ENCODE measurements around the gene MAP3K1. TPM values are rescaled to one million over a fixed set of nuclear protein-coding genes. Genes with fewer than 3 reads are reported as not detected.
A peak's percentile ranks its signal among the peaks of the same experiment; 100 is the strongest.
"Not testable (repeated sequence)": the region's sequence is repeated elsewhere in the genome, so short reads cannot be mapped to it uniquely, and the experiment has no call there.

The MAP3K1 gene
- total RNA-seq: 20.0 and 24.3 TPM in 2 replicates
- long read RNA-seq, partial matches to known transcripts: 6 of 10 reads
- long read RNA-seq, other reads (novel, unspliced or antisense): 4 of 10 reads

DNA sequence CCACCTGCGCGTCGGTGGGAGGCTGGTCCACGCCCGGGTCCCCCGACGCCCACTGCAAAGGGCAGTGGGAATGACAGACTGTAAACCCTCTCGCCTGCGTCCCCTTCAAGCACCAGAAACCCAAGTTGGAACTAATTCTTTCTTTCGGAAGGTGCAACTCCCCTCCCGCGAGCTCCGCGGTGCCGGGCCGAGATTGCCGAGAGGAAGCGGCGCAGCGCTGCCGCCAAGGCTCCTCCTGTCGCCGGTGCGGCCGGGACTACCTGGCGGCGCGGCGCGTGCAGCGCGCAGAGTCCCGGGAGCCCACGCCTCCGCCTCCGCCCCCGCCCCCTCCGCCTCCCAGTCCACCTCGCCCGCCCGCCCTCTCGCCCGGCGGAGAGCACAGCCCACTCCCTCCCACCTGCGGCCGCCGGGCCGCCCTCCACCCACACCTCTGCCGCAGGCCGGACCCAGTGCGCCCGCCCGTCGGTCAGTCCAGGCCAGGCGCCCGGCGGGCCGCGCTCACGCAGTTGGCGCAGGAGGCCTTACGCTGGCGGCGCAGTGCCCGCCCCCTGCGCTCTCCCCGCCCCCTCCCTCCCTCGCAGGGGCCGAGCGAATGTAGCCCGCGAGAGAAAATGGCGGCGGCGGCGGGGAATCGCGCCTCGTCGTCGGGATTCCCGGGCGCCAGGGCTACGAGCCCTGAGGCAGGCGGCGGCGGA is at the start of gene MAP3K1:
Gene MAP3K1, plus strand, starts transcription at position 587 of the 695 bp plus-strand sequence. Its CDS starts 25 bp downstream, at position 612.
- DNase-seq (ENCODE audit: low spot score, unreplicated experiment): peak; percentile 79
- H3K27me3 Mint-ChIP-seq: peaks cover 22% of the 10 kb centered on the region
- peak within 1 kb of the TSS; percentile 89 for H3K27ac Mint-ChIP-seq
- no peaks in the 10 kb centered on the region for H3K9me3 Mint-ChIP-seq (ENCODE audit: low read depth)
- H3K4me1 Mint-ChIP-seq (ENCODE audit: low read depth): peaks cover 21% of the 10 kb centered on the region
- H3K36me3 Mint-ChIP-seq (ENCODE audit: insufficient read depth): no peaks in the 10 kb centered on the region
- TF ChIP-seq, protein P1, sequence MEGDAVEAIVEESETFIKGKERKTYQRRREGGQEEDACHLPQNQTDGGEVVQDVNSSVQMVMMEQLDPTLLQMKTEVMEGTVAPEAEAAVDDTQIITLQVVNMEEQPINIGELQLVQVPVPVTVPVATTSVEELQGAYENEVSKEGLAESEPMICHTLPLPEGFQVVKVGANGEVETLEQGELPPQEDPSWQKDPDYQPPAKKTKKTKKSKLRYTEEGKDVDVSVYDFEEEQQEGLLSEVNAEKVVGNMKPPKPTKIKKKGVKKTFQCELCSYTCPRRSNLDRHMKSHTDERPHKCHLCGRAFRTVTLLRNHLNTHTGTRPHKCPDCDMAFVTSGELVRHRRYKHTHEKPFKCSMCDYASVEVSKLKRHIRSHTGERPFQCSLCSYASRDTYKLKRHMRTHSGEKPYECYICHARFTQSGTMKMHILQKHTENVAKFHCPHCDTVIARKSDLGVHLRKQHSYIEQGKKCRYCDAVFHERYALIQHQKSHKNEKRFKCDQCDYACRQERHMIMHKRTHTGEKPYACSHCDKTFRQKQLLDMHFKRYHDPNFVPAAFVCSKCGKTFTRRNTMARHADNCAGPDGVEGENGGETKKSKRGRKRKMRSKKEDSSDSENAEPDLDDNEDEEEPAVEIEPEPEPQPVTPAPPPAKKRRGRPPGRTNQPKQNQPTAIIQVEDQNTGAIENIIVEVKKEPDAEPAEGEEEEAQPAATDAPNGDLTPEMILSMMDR (IDR thresholded peaks at IDR 0.05; ENCODE audit: unreplicated experiment): peak; percentile 11
- peak within 1 kb of the TSS; percentile 85 for H3K4me3 Mint-ChIP-seq (ENCODE audit: low read depth)

DNA sequence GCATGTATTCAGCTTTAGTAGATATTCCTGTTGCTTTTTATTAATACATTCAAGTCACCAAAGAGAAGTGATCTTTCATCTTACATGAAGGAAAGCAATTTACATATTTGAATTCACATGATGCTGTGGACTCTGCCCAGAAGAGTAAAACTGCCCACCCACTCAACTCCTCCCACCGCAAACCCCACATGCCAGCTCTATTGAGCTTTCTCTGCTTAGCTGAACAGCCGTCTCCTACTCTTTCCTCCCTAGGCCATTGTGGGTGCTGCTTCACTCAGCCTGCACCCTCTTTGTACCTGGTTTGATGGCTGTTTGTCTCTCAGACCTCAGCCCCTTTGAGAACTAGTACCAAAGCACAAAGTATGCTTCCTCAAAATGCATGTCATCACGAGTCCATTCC is 48.4 kb upstream of the MAP3K1 start:
- no peak for DNase-seq (ENCODE audit: low spot score, unreplicated experiment)
- Mint-ChIP-seq H3K27me3 (peaks cover 17% of the 10 kb centered on the region), H3K4me3 (ENCODE audit: low read depth) (no peak overlapping the region), H3K27ac (no peak overlapping the region), H3K4me1 (ENCODE audit: low read depth) (no peaks in the 10 kb centered on the region), H3K9me3 (ENCODE audit: low read depth) (no peaks in the 10 kb centered on the region), H3K36me3 (ENCODE audit: insufficient read depth) (no peaks in the 10 kb centered on the region)
- TF ChIP-seq, protein P1 (IDR thresholded peaks at IDR 0.05; ENCODE audit: unreplicated experiment): no peak

DNA sequence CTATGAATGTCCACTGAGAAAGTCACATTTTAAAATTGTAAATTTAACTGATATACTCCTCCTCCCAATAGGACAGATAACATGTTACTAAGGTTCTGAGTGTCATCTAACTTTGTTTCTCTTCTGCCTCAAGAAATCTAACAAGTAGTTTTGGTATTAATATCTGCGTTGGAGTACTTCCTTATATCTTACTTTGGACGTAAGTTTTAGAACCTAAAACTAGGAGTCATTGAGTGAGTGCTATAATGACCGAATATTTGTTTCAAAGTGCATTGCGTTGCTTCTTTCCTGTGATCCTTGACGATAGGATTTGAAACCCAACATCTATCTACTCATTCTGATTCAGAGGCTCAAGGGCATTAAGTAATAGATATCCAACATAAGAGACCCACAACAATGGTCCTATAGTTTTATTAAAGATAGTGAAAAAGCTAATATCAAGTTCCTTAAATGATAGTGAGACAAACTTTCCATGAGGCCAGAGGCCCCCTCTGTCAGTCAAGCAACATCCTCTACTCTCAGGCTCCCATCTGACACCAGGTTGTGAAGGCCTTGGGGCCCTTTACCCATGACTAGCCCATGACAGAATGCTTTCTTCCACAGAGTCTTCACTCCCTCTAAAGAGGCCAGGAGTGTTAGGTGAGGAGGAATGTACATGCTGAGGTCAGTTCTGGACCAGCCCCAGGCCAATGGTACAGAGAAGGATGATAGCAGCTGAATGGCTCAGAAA is 45.3 kb upstream of the MAP3K1 start:
- no peaks in the 10 kb centered on the region for H3K9me3 Mint-ChIP-seq (ENCODE audit: low read depth)
- no peak for DNase-seq (ENCODE audit: low spot score, unreplicated experiment)
- no peak overlapping the region for H3K27ac Mint-ChIP-seq
- H3K27me3 Mint-ChIP-seq: peaks cover 7% of the 10 kb centered on the region
- no peak overlapping the region for H3K4me3 Mint-ChIP-seq (ENCODE audit: low read depth)
- no peaks in the 10 kb centered on the region for H3K4me1 Mint-ChIP-seq (ENCODE audit: low read depth)
- TF ChIP-seq, protein P1 (IDR thresholded peaks at IDR 0.05; ENCODE audit: unreplicated experiment): no peak
- H3K36me3 Mint-ChIP-seq (ENCODE audit: insufficient read depth): no peaks in the 10 kb centered on the region

DNA sequence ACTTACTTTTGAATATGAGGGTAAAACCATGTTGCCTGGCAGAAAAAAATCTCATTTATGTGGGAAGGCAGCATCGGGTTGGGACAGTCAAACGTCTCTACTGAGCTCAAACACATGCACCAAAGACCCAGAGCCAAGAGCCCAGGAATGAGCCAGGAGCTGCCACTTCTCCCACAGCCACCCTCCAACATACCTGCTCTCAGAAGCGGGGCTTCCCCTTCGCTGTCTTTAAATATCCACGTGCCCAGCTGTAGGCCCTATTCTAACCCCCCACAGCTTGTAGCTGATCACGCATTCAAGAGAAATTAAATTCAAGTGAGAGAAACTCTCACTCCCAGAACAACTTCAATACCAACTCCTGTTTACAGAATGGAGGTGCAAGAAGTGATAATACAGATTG is 42.6 kb upstream of the MAP3K1 start:
- Mint-ChIP-seq H3K36me3 (ENCODE audit: insufficient read depth) (no peaks in the 10 kb centered on the region), H3K4me3 (ENCODE audit: low read depth) (no peak overlapping the region), H3K27ac (no peak overlapping the region), H3K27me3 (peaks cover 3% of the 10 kb centered on the region), H3K4me1 (ENCODE audit: low read depth) (no peaks in the 10 kb centered on the region), H3K9me3 (ENCODE audit: low read depth) (peaks cover 7% of the 10 kb centered on the region)
- DNase-seq (ENCODE audit: low spot score, unreplicated experiment): no peak
- TF ChIP-seq, protein P1 (IDR thresholded peaks at IDR 0.05; ENCODE audit: unreplicated experiment): no peak

DNA sequence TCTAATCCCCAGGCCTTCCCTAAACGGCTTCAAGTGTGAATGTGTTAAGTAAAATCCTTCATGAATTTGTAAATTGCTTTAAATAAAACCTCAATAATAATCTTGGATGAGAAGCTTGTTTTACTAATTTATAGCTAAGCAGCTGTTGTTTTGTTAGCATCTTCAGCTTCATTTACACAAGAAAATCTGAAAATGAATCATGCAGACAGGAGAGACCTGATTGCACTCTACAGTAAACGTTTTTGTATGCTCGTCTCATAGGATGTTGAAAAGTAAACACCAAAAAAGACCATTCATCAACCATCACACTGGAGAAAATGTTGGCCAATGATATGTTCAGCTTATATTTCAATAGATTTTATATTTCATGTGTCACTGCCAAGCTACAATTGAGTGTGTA is 40.4 kb upstream of the MAP3K1 start:
- H3K27me3 Mint-ChIP-seq: peaks cover 3% of the 10 kb centered on the region
- H3K4me3 Mint-ChIP-seq (ENCODE audit: low read depth): no peak overlapping the region
- TF ChIP-seq, protein P1 (IDR thresholded peaks at IDR 0.05; ENCODE audit: unreplicated experiment): no peak
- DNase-seq (ENCODE audit: low spot score, unreplicated experiment): no peak
- no peaks in the 10 kb centered on the region for H3K4me1 Mint-ChIP-seq (ENCODE audit: low read depth)
- peaks cover 15% of the 10 kb centered on the region for H3K9me3 Mint-ChIP-seq (ENCODE audit: low read depth)
- H3K27ac Mint-ChIP-seq: no peak overlapping the region
- H3K36me3 Mint-ChIP-seq (ENCODE audit: insufficient read depth): no peaks in the 10 kb centered on the region

DNA sequence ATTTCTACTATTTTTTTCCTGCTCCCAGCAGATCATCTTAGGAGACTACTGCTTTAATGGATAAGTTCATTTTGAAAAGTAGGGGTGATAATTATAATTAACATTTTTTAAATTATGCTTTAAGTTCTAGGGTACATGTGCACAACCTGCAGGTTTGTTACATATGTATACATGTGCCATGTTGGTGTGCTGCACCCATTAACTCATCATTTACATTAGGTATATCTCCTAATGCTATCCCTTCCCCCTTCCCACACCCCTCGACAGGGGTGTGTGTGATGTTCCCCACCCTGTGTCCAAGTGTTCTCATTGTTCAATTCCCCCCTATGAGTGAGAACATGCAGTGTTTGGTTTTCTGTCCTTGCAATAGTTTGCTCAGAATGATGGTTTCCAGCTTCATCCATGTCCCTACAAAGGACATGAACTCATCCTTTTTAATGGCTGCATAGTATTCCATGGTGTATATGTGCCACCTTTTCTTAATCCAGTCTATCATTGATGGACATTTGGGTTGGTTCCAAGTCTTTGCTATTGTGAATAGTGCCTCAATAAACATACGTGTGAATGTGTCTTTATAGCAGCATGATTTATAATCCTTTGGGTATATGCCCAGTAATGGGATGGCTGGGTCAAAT is 39.0 kb upstream of the MAP3K1 start:
- H3K27ac Mint-ChIP-seq; DNase-seq (ENCODE audit: low spot score, unreplicated experiment); H3K36me3 Mint-ChIP-seq (ENCODE audit: insufficient read depth); H3K4me1 Mint-ChIP-seq (ENCODE audit: low read depth); H3K4me3 Mint-ChIP-seq (ENCODE audit: low read depth); H3K27me3 Mint-ChIP-seq: not testable (repeated sequence)
- H3K9me3 Mint-ChIP-seq (ENCODE audit: low read depth): peaks cover 21% of the 10 kb centered on the region
